PC-9 (cell line): ENCODE measurements around the gene SPAM1.
"Not testable (repeated sequence)": the region's sequence is repeated elsewhere in the genome, so short reads cannot be mapped to it uniquely, and the experiment has no call there.

Experiments used
- EZH2 ChIP-seq: fragments of 200-600 bp; sonication (generic); IDR thresholded peaks from 2 replicates; pipeline ENCODE4 v1.8.0; 2017; ENCODE audit warnings: antibody characterized with exemption, low read depth
- TF ChIP-seq, protein P1 (sequence below): fragments of 200-600 bp; sonication (generic); conservative IDR thresholded peaks from 2 replicates; pipeline ENCODE4 v1.6.1; 2017; ENCODE audit warnings: mixed run types, antibody characterized with exemption, mild to moderate bottlenecking, moderate library complexity

DNA sequence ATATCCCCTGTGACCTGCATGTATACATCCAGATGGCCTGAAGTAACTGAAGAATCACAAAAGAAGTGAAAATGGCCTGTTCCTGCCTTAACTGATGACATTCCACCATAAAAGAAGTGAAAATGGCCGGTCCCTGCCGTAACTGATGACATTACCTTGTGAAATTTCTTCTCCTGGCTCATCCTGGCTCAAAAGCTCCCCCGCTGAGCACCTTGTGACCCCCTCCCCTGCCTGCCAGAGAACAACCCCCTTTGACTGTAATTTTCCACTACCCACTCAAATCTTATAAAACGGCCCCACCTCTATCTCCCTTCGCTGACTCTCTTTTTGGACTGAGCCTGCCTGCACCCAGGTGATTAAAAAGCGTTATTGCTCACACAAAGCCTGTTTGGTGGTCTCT lies 83.3 kb downstream of the SPAM1 start:
- TF ChIP-seq, protein P1, sequence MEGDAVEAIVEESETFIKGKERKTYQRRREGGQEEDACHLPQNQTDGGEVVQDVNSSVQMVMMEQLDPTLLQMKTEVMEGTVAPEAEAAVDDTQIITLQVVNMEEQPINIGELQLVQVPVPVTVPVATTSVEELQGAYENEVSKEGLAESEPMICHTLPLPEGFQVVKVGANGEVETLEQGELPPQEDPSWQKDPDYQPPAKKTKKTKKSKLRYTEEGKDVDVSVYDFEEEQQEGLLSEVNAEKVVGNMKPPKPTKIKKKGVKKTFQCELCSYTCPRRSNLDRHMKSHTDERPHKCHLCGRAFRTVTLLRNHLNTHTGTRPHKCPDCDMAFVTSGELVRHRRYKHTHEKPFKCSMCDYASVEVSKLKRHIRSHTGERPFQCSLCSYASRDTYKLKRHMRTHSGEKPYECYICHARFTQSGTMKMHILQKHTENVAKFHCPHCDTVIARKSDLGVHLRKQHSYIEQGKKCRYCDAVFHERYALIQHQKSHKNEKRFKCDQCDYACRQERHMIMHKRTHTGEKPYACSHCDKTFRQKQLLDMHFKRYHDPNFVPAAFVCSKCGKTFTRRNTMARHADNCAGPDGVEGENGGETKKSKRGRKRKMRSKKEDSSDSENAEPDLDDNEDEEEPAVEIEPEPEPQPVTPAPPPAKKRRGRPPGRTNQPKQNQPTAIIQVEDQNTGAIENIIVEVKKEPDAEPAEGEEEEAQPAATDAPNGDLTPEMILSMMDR: not testable (repeated sequence)
- not testable (repeated sequence) for TF ChIP-seq EZH2
